Measurements from ENCODE around the gene KRTAP5-8. TPM values are rescaled to one million over a fixed set of nuclear protein-coding genes. Genes with fewer than 3 reads are reported as not detected.
"Not testable (repeated sequence)": the region's sequence is repeated elsewhere in the genome, so short reads cannot be mapped to it uniquely, and the experiment has no call there.

Gene KRTAP5-8
- total RNA-seq, 2 experiments from 2014 or later, result not detected

DNA sequence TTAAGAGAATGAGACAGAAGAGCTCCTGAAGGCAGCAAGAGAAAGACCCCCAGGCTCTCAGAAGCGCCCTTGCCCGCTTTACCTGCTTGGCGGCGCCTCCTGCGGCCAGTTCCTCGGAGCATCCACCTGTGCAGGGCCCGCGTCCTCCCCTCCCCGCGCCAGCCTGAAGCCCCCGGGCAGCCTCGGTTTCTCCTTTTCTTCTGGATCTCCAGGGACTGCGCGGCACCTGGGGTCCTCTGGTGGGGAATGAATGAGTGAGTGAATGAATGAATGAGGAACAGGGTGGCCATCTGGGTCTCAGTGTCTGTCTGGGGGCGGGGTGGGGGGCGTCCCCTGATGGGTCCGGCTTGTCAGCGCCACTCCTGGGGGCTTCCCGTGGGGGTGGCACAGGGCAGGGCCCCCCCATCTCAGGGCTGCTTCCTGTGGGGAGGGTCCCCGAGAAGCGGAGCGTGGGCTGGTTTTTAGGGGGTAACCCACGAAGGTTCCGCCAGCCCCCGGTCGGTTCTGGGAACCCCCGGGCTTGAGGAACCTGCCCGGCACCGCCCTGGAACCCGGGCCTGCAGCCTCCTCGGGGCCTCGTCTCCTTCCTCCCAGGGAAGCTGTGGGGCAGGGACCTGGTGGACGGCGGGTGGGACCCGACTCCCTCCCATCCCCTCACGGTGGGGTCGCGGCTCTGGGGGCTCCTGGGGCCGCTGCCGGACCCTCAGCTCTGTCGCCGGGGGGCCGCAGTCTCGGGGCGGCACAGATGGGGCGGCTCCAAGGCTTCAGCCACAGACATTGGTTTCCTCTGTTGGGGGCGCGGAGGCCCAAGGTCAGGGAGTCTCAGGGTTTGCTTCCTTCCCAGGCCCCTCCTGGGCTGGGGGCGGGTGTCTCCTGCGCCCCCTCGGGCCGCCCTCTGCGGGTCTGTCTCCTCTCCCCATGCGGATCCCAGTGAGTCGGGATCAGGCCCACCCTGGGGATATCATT is 19.0 kb upstream of the KRTAP5-8 start:
- intact Hi-C loops (cut with micrococcal nuclease), result no loop called here
- ChIA-PET CTCF (no interaction called here), POLR2A (no interaction called here)
- Mint-ChIP-seq H3K9me3 (peaks cover 5% of the 10 kb centered on the region), H3K36me3 (ENCODE audit: low read depth) (no peaks in the 10 kb centered on the region), H3K27me3 (no peaks in the 10 kb centered on the region), H3K4me1 (ENCODE audit: low read depth) (no peaks in the 10 kb centered on the region), H3K4me3 (no peak overlapping the region), H3K27ac (no peak overlapping the region)
- TF ChIP-seq, protein P1, sequence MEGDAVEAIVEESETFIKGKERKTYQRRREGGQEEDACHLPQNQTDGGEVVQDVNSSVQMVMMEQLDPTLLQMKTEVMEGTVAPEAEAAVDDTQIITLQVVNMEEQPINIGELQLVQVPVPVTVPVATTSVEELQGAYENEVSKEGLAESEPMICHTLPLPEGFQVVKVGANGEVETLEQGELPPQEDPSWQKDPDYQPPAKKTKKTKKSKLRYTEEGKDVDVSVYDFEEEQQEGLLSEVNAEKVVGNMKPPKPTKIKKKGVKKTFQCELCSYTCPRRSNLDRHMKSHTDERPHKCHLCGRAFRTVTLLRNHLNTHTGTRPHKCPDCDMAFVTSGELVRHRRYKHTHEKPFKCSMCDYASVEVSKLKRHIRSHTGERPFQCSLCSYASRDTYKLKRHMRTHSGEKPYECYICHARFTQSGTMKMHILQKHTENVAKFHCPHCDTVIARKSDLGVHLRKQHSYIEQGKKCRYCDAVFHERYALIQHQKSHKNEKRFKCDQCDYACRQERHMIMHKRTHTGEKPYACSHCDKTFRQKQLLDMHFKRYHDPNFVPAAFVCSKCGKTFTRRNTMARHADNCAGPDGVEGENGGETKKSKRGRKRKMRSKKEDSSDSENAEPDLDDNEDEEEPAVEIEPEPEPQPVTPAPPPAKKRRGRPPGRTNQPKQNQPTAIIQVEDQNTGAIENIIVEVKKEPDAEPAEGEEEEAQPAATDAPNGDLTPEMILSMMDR (IDR thresholded peaks at IDR 0.05), result no peak
- DNase-seq (no peak), ATAC-seq (no peak)

DNA sequence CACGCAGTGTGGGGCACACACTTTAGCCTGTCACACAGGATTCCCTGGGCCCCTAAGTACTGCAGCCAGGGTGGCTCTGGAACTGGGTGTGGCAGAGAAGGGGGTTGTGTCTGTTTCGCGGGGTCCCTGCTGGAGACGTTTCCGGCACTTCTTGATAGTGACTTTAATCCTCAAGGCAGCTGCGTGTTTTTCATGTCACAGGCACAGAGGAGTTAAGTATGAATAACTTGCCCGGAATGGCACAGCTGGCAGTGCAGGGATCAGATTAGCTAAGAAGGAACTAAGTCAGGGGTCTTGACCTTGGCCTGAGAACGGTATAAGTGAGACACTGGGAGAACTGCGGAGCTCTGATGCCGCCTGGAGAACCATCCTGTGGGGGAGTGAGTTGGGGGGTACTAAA is 18.3 kb upstream of the KRTAP5-8 start:
- no peak overlapping the region for H3K4me3 Mint-ChIP-seq
- POLR2A ChIA-PET, result no interaction called here
- no peaks in the 10 kb centered on the region for H3K36me3 Mint-ChIP-seq (ENCODE audit: low read depth)
- H3K9me3 Mint-ChIP-seq, result peaks cover 5% of the 10 kb centered on the region
- intact Hi-C loops (cut with micrococcal nuclease), result no loop called here
- no peaks in the 10 kb centered on the region for H3K27me3 Mint-ChIP-seq
- no peak overlapping the region for H3K27ac Mint-ChIP-seq
- no peak for ATAC-seq
- CTCF ChIA-PET, result no interaction called here
- TF ChIP-seq, protein P1 (IDR thresholded peaks at IDR 0.05), result no peak
- no peaks in the 10 kb centered on the region for H3K4me1 Mint-ChIP-seq (ENCODE audit: low read depth)
- no peak for DNase-seq

DNA sequence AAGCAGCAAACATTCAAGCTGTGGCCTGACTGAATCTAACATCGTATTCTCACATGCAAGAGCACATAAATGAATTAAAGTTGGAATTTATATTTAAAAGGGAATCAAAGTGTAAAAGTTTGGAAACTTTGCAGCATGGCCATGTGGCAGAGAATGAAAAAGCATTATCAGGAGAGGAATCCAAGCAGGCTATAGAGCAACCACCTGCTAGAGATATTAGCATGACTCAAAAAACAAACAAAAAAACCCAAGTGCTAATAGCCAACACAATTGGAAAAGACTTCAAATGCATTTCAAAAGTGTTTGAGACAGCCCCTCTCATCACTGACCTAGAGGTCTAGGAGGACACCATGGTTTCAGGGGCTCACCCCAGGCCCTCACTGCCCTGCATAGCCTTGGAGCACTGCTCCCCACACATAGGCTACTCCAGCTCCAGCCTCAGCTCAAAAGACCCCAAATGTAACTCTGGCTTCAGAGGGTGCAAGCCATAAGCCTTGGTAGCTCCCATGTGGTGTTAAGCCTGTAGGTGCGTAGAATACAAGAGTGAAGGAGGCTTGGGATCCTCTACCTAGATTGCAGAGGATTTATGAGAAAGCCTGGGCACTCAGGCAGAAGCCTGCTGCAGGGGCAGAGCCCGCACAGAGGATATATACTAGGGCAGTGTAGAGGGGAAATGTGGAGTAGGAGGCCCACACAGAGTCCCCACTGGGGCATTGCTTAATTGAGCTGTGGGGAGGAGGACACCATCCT is 12.5 kb upstream of the KRTAP5-8 start:
- H3K27ac Mint-ChIP-seq, result no peak overlapping the region
- intact Hi-C loops (cut with micrococcal nuclease), result no loop called here
- DNase-seq, result no peak
- H3K27me3 Mint-ChIP-seq, result peaks cover 14% of the 10 kb centered on the region
- CTCF ChIA-PET, result no interaction called here
- H3K4me1 Mint-ChIP-seq (ENCODE audit: low read depth), result no peaks in the 10 kb centered on the region
- no peaks in the 10 kb centered on the region for H3K36me3 Mint-ChIP-seq (ENCODE audit: low read depth)
- H3K9me3 Mint-ChIP-seq, result peaks cover 5% of the 10 kb centered on the region
- TF ChIP-seq, protein P1 (IDR thresholded peaks at IDR 0.05), result no peak
- POLR2A ChIA-PET, result no interaction called here
- H3K4me3 Mint-ChIP-seq, result no peak overlapping the region
- ATAC-seq, result no peak

DNA sequence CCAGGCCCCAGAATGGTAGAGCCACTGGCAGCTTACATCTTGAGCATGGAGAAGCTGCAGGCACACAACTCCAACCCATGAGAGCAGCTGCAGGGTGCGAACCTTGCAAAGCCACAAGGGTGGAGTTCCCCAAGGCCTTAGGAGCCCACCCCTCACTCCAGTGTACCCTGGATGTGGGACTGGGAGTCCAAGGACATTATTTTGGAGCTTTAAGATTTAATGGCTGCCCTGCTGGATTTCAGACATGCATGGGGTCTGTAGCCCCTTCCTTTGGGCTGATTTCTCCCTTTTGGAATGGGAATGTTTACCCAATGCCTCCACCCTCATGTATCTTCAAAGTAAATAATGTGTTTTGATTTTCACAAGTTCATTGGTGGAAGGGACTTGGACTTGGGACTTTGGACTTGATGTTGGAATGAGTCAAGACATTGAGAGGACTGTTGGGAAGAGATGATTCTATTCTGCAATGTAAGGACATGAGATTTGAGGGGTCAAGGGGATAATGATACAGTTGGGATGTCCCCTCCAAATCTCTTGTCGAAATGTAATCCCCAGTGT is 11.8 kb upstream of the KRTAP5-8 start:
- H3K9me3 Mint-ChIP-seq, result peaks cover 5% of the 10 kb centered on the region
- CTCF ChIA-PET, result no interaction called here
- ATAC-seq (no peak), DNase-seq (no peak)
- H3K4me1 Mint-ChIP-seq (ENCODE audit: low read depth), result no peaks in the 10 kb centered on the region
- no peak overlapping the region for H3K27ac Mint-ChIP-seq
- POLR2A ChIA-PET, result no interaction called here
- H3K27me3 Mint-ChIP-seq, result peaks cover 14% of the 10 kb centered on the region
- TF ChIP-seq, protein P1 (IDR thresholded peaks at IDR 0.05), result no peak
- H3K4me3 Mint-ChIP-seq, result no peak overlapping the region
- no peaks in the 10 kb centered on the region for H3K36me3 Mint-ChIP-seq (ENCODE audit: low read depth)
- intact Hi-C loops (cut with micrococcal nuclease), result no loop called here

DNA sequence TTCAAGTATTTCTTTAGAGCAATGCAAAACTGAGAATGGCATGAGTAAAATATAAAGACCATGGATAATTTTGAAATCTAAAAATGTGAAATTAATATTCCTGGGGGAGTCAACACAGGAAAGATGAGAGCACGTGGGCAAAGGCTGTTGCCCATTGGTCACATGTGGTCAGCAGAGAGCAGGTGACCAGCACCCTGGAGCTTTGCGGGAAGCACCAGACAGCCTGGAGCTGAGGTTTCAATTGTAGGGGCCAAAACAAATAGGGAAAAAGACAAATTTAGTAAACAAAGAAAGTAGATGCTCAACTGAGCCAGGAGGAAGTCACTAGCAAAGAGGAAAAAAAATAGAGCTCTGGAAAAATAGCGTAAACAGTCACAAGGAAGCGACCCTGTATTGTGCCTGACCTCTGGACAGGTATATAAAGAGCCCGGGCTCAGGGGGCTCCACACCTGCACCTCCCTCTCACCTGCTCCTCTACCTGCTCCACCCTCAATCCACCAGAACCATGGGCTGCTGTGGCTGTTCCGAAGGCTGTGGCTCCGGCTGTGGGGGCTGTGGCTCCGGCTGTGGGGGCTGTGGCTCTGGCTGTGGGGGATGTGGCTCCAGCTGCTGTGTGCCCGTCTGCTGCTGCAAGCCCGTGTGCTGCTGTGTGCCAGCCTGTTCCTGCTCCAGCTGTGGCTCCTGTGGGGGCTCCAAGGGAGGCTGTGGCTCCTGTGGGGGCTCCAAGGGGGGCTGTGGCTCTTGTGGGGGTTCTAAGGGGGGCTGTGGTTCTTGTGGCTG is 10.8 kb upstream of the KRTAP5-8 start, which contains the start of gene KRTAP5-7:
Gene KRTAP5-7 (plus strand): TSS at position 472 of the 780 bp plus-strand sequence. CDS start 34 bp downstream, at position 506.
- POLR2A ChIA-PET; DNase-seq; intact Hi-C loops (cut with micrococcal nuclease); ATAC-seq; H3K36me3 Mint-ChIP-seq (ENCODE audit: low read depth); H3K4me3 Mint-ChIP-seq; CTCF ChIA-PET; H3K27ac Mint-ChIP-seq; H3K4me1 Mint-ChIP-seq (ENCODE audit: low read depth); H3K9me3 Mint-ChIP-seq: not testable (repeated sequence)
- peaks cover 14% of the 10 kb centered on the region for H3K27me3 Mint-ChIP-seq

All from activated CD8-positive, alpha-beta T cell treated with anti-CD3 and anti-CD28 coated beads for 36 hours (primary cell).